Measurements from ENCODE around the gene SSX2IP. TPM values are rescaled to one million over a fixed set of nuclear protein-coding genes. Genes with fewer than 3 reads are reported as not detected.

Gene SSX2IP
- polyA plus RNA-seq, 3 donors = 0.85 to 2.8 (median 2.2) TPM

DNA sequence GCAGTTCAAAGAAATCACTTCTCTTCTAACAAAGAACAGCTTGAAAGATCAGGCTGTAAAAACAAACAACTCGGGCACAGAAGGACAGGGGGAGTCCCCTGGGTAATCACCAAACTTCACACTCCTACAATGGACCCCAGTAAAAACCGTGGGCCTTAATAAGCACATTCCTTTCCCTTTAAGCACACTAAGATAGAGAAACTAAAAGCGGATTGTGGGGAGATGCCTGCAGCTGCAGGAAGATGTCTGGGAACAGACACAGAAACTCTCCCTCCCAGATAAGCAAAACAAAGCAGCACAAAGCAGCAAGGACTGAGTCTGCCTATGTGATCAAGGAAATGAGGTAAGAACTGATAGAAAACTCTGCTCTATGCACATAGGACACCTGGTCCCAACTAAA is 78.5 kb downstream of the SSX2IP start:
- peaks cover 20 to 42% (median 35%) of the 10 kb centered on the region in 7 donors for H3K9me3 Mint-ChIP-seq
- no peak for DNase-seq
- peaks cover 0 to 3% (median 0%) of the 10 kb centered on the region in 3 donors for H3K27me3 Mint-ChIP-seq (ENCODE audit: low read depth in 3 of 3)
- Histone ChIP-seq H3K4me1 (ENCODE audit: control insufficient read depth in 1 of 2, insufficient read depth in 2 of 2, low read length in 2 of 2) (peaks cover 0 to 5% of the 10 kb centered on the region in 2 donors), H2AFZ (ENCODE audit: insufficient read depth, low read depth, low read length, poor library complexity, severe bottlenecking) (no peak overlapping the region), H4K20me1 (ENCODE audit: insufficient read depth, low read length) (no peaks in the 10 kb centered on the region), H3K9me3 (replicated peaks in 1 of 2; ENCODE audit: control insufficient read depth in 1 of 2, insufficient read depth in 1 of 2, low read length in 2 of 2) (peaks cover 30 to 34% of the 10 kb centered on the region in 2 donors), H3K79me2 (ENCODE audit: insufficient read depth, low read length) (no peaks in the 10 kb centered on the region), H3K27me3 (ENCODE audit: control insufficient read depth in 2 of 2, insufficient read depth in 2 of 2, low read length in 2 of 2) (no peaks in the 10 kb centered on the region), H3K4me2 (replicated peaks; ENCODE audit: extremely low read depth, low read length, poor library complexity, severe bottlenecking) (no peak overlapping the region), H3K9ac (ENCODE audit: insufficient read depth, low read length, poor library complexity, severe bottlenecking) (no peak overlapping the region), H3K36me3 (replicated peaks in 1 of 2; ENCODE audit: control insufficient read depth in 1 of 2, insufficient read depth in 2 of 2, low read length in 2 of 2) (no peaks in the 10 kb centered on the region), H3K27ac (ENCODE audit: low read depth in 1 of 2, low read length in 2 of 2) (no peak overlapping the region), H3K4me3 (replicated peaks in 1 of 3; ENCODE audit: low read depth in 2 of 3, low read length in 3 of 3) (no peak overlapping the region)
- TF ChIP-seq, protein P1, sequence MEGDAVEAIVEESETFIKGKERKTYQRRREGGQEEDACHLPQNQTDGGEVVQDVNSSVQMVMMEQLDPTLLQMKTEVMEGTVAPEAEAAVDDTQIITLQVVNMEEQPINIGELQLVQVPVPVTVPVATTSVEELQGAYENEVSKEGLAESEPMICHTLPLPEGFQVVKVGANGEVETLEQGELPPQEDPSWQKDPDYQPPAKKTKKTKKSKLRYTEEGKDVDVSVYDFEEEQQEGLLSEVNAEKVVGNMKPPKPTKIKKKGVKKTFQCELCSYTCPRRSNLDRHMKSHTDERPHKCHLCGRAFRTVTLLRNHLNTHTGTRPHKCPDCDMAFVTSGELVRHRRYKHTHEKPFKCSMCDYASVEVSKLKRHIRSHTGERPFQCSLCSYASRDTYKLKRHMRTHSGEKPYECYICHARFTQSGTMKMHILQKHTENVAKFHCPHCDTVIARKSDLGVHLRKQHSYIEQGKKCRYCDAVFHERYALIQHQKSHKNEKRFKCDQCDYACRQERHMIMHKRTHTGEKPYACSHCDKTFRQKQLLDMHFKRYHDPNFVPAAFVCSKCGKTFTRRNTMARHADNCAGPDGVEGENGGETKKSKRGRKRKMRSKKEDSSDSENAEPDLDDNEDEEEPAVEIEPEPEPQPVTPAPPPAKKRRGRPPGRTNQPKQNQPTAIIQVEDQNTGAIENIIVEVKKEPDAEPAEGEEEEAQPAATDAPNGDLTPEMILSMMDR (IDR thresholded peaks at IDR 0.05) = no peak
- peaks cover 8% of the 10 kb centered on the region for H3K4me1 Mint-ChIP-seq
- intact Hi-C loops (cut with micrococcal nuclease) = no loop called here
- no peaks in the 10 kb centered on the region for H3K36me3 Mint-ChIP-seq
- H3K4me3 Mint-ChIP-seq = no peak overlapping the region
- H3K27ac Mint-ChIP-seq = no peak overlapping the region
- WGBS (ENCODE audit: insufficient coverage) = 63% methylated on average over 1 of the region's 3 CpGs

DNA sequence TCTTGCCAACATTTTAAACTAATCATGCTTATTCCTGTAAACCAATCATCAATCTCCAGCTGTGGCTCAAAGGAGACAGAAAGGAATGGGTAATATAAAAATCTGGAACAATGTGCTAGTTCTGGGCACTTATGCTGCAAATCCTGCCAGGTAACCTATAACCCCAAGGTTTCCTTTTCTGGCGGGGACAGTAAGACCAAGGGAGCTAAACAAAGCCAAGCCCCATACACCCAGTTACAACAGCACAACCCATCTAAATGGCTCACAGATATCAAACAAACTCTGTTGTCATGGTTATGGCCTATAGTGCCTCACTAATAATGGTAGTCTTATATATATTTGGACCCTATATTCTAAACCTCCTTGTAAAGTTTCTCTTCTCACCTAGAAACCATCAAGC is 79.2 kb downstream of the SSX2IP start:
- H3K4me3 ChIP-seq (replicated peaks in 1 of 3; ENCODE audit: low read depth in 2 of 3, low read length in 3 of 3) = no peak overlapping the region
- Mint-ChIP-seq H3K36me3 (no peaks in the 10 kb centered on the region), H3K27ac (no peak overlapping the region)

More for the DNA sequence above, 79.2 kb downstream of the SSX2IP start:
- Histone ChIP-seq H3K4me2 (replicated peaks; ENCODE audit: extremely low read depth, low read length, poor library complexity, severe bottlenecking) (no peak overlapping the region), H3K79me2 (ENCODE audit: insufficient read depth, low read length) (no peaks in the 10 kb centered on the region), H3K9ac (ENCODE audit: insufficient read depth, low read length, poor library complexity, severe bottlenecking) (no peak overlapping the region), H3K27me3 (ENCODE audit: control insufficient read depth in 2 of 2, insufficient read depth in 2 of 2, low read length in 2 of 2) (no peaks in the 10 kb centered on the region), H3K27ac (ENCODE audit: low read depth in 1 of 2, low read length in 2 of 2) (no peak overlapping the region), H3K9me3 (replicated peaks in 1 of 2; ENCODE audit: control insufficient read depth in 1 of 2, insufficient read depth in 1 of 2, low read length in 2 of 2) (peaks cover 33 to 41% of the 10 kb centered on the region in 2 donors), H3K36me3 (replicated peaks in 1 of 2; ENCODE audit: control insufficient read depth in 1 of 2, insufficient read depth in 2 of 2, low read length in 2 of 2) (no peaks in the 10 kb centered on the region), H3K4me1 (ENCODE audit: control insufficient read depth in 1 of 2, insufficient read depth in 2 of 2, low read length in 2 of 2) (peaks cover 0 to 4% of the 10 kb centered on the region in 2 donors), H4K20me1 (ENCODE audit: insufficient read depth, low read length) (no peaks in the 10 kb centered on the region), H2AFZ (ENCODE audit: insufficient read depth, low read depth, low read length, poor library complexity, severe bottlenecking) (no peak overlapping the region)
- no peak overlapping the region for H3K4me3 Mint-ChIP-seq
- peaks cover 25 to 49% (median 41%) of the 10 kb centered on the region in 7 donors for H3K9me3 Mint-ChIP-seq
- DNase-seq = no peak
- no peaks in the 10 kb centered on the region for H3K27me3 Mint-ChIP-seq (ENCODE audit: low read depth in 3 of 3)
- TF ChIP-seq, protein P1 (IDR thresholded peaks at IDR 0.05) = no peak
- H3K4me1 Mint-ChIP-seq = peaks cover 6% of the 10 kb centered on the region
- WGBS (ENCODE audit: insufficient coverage) = 100% methylated on average over 1 of the region's 1 CpG
- intact Hi-C loops (cut with micrococcal nuclease) = no loop called here

All from CD14-positive monocyte (primary cell).